Measurements from ENCODE around the gene PHLDA1.
A peak's percentile ranks its signal among the peaks of the same experiment; 100 is the strongest.

The PHLDA1 gene

GRCh38 chr12:75982169-75982564 lies 49.4 kb downstream of the PHLDA1 start:
- DNase-seq (ENCODE audit: low spot score): no peak
- TF ChIP-seq CTCF (IDR thresholded peaks at IDR 0.05; ENCODE audit: extremely low read depth, missing control alignments): no peak

GRCh38 chr12:75981247-75982168 lies 50.1 kb downstream of the PHLDA1 start:
- no peak for TF ChIP-seq CTCF (IDR thresholded peaks at IDR 0.05; ENCODE audit: extremely low read depth, missing control alignments)
- DNase-seq (ENCODE audit: low spot score): peak; percentile 27

- TF ChIP-seq CTCF (IDR thresholded peaks at IDR 0.05; ENCODE audit: extremely low read depth, missing control alignments): no peak
- no peak for DNase-seq (ENCODE audit: low spot score)
These were observed 52.4 kb downstream of the PHLDA1 start for GRCh38 chr12:75979181-75979580.

GRCh38 chr12:75978677-75979076 lies 52.9 kb downstream of the PHLDA1 start:
- no peak for TF ChIP-seq CTCF (IDR thresholded peaks at IDR 0.05; ENCODE audit: extremely low read depth, missing control alignments)
- no peak for DNase-seq (ENCODE audit: low spot score)

GRCh38 chr12:75977952-75978671 lies 53.5 kb downstream of the PHLDA1 start:
- peak; percentile 74 for DNase-seq (ENCODE audit: low spot score)
- TF ChIP-seq CTCF (IDR thresholded peaks at IDR 0.05; ENCODE audit: extremely low read depth, missing control alignments): no peak

GRCh38 chr12:75977590-75977951 lies 54.0 kb downstream of the PHLDA1 start:
- TF ChIP-seq CTCF (IDR thresholded peaks at IDR 0.05; ENCODE audit: extremely low read depth, missing control alignments): no peak
- no peak for DNase-seq (ENCODE audit: low spot score)

- DNase-seq (ENCODE audit: low spot score): no peak
- no peak for TF ChIP-seq CTCF (IDR thresholded peaks at IDR 0.05; ENCODE audit: extremely low read depth, missing control alignments)
These were observed 54.7 kb downstream of the PHLDA1 start for GRCh38 chr12:75976913-75977312.
